ENCODE data around the gene BPIFA1.

GRCh38 chr20:33278700-33279099 lies 42.9 kb downstream of the BPIFA1 start:
- TF ChIP-seq CTCF (IDR thresholded peaks at IDR 0.05) (no peak), POLR2AphosphoS5 (IDR thresholded peaks at IDR 0.05) (no peak), POLR2A (IDR thresholded peaks at IDR 0.05) (no peak)
